Measurements from ENCODE around the gene ACTN4.

ACTN4 gene

GRCh38 chr19:38678217-38678890 is 30.9 kb downstream of the ACTN4 start:
- DNase-seq (ENCODE audit: low read depth): no peak

DNA sequence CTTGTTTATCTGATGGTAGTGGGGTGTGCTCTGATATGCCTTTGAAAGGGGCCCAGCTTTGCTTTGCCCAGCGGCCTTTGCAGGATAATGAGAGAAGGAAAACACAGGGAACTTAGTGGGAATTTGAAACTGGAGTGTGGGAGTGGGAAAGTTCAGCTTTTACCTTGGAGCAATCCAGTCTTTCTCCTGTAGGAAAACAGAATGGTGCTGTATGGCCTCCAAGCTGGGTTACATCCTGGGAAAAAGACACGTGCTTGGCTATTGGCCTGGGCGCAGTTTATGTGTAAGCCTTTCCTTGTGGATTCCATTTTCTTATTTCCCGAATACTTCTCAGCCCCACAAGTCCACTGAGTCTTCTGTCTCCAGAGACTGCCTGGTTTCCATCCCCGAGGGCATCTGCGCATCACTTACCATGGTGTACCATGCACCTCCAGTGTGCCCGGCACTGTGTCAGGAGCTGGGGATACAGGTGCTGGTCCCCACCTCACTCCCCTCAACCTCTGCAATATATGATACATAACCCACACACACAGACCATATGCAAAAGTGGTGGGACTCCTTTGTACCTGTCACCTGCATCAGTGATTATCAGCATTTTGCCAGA is 31.5 kb downstream of the ACTN4 start:
- DNase-seq (ENCODE audit: low read depth): no peak

DNA sequence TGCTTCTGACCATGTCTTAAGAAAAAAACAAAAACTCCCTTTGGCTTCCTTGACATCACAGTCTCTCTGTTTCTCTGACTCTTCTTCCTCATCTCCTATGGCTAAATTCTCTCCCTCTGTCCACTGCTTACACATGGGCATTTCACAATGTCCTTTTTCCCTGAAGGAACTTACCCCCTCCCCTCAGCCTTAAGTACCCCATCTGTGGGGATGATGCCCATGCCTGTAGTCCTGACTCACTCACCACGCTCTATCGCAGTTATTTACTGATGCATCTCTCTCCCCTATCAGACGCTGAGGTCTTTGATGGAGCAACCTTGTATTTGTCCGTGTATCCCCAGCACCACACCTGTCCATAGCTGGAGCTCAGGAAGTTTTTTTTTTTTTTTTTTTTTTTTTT is 32.4 kb downstream of the ACTN4 start:
- peak; percentile 62 for DNase-seq (ENCODE audit: low read depth)

DNA sequence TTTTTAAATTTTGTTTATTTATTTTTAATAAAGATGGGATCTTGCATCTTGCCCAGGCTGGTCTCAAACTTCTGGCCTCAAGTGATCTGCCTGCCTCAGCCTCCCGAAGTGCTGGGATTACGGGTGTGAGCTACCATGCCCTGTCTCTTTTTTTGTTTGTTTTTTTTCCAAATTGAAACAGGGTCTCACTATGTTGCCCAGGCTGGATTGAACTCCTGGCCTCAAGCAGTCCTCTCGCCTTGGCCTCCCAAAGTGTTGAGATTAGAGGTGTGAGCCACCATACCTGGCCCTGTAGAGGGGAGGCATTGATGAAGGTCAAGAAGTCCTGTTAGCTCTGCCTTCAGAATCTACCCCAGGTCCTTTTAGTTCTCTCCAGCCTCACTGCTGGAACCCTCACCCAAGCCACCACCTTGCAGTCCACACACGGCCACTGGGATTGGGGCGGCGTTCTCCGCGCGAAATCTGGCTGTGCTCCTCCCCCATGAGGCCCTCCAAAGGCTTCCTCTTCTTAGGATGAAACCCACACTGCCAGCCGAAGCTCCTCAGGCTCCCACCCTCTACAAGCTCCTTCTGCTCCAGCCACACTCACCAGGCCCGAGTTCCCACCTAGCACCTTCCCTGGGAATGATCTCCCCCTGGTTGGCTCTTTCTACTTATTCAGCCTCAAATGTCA is 34.9 kb downstream of the ACTN4 start:
- no peak for DNase-seq (ENCODE audit: low read depth)

DNA sequence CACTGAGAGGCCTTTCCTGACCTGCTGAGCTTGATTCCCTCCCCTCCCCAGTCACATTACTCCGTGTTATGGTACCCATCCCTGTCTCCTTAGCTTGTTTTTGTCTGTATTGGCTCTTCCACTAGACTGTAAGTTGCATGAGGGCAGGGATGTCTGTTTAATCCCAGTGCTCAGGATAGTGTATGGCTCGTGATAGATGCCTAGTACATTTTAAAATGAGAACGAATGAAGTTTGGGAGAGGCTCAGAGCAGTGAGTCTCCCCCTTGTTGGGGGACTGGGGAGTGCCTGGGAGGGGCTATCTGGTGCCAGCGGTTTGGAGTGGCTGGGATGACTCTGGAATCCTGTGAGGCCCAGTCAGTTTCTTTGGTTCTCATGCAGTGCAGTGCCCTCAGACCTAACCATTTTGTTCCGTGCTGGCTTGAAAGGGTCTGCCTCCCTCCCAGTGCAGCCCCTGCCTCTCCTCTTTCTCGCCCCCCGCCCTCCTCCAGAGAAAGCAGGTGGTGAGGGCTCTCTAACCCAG is 35.5 kb downstream of the ACTN4 start:
- no peak for DNase-seq (ENCODE audit: low read depth)

DNA sequence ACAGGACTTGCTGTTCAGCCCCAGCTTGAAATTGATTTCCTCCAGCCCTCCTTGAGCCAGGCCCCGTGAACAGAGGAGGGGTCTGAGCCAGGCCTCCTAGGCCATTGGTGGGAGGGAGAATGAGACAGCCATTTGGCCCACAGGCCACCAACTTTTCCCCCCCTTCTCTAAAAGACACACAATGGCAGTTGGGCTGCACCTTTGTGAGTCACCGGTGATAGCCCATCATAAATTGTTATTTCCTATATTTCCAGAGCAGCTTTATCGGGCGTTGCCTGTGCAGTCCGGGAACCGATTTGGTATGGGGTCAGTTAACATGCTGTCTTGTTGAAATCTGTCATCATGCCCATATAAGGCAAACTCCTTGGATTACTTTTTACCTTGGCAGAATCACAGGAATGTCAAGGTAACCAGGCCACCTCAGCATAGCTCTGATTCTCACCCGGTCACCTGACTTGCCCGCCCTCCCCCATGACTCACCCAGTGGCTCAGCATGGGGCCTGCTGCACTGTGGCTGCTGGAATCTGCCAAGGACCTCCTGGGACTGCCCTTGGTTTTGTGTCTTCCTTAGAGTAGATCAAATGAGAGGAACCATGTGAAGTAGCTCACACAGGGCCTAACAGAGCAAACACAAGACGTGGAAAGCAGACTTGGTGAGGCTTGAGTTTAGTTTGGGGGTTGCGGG is 36.1 kb downstream of the ACTN4 start:
- DNase-seq (ENCODE audit: low read depth): peak; percentile 95

DNA sequence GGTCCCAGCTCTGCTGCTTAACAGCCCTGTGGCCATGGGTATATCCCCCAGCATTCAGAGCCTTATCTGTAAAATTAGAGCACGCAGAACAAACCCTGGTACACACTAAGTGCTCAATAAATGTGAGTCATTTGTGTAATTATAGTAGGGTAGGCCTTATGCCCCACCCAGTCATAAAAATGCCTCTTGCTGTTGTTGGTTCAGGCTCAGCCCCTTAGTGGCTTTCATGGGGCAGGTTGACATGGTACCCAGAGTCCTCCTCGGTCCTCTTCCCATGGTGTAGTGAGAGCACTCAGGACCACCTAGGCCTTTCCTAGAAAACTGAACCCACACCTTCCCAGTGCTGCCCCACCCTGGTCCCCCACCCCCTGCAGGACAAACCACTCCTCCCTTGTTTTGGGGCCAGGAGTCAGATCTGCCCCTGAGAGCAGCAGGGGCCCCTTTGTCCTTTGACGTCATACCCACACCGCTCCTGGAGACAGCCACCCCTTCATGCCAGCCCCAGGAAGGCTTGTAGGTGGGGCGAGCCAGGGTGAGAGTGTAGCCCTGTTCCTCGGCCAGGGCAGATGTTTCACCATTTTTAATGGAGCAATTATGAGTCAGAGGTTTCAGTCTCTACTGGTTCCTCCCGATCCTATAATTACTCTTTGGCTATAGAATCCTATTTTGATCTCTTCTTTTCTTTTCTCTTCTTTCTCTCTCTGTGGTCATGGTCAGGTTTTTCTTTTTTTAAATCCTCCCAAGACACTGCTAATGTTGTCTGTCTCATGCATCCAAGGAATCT is 36.8 kb downstream of the ACTN4 start:
- DNase-seq (ENCODE audit: low read depth): peak; percentile 95

DNA sequence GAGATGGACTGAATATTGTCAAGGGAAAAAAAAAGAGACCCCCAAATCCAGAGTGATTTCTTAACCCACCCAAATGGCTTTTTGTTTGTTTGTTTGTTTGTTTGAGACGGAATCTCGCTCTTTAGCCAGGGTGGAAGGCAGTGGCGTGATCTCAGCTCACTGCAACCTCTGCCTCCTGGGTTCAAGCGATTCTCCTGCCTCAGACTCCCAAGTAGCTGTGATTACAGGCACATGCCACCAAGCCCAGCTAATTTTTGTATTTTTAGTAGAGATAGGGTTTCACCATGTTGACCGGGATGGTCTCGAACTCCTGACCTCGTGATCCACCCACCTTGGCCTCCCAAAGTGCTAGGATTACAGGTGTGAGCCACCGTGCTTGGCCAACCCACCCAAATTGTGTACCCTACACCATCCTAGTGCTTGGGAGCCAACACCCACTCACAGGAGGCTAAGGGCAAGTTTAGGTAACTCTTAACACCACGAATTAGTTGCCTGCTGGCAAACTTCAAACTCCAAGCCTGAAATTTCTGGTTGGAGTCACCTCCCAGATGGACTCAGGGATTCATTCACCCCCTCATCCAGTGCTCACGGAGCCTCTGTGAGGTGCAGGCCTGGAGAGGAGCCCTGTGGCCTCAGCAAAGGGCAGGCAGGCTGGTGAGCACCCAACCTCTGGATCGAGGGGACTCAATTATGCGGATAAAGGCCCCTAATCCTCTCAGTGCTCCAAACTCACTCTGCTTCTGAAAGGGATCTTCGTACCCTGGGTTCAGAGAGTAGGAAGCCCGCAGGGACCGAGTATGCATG is 37.6 kb downstream of the ACTN4 start:
- DNase-seq (ENCODE audit: low read depth): no peak

DNA sequence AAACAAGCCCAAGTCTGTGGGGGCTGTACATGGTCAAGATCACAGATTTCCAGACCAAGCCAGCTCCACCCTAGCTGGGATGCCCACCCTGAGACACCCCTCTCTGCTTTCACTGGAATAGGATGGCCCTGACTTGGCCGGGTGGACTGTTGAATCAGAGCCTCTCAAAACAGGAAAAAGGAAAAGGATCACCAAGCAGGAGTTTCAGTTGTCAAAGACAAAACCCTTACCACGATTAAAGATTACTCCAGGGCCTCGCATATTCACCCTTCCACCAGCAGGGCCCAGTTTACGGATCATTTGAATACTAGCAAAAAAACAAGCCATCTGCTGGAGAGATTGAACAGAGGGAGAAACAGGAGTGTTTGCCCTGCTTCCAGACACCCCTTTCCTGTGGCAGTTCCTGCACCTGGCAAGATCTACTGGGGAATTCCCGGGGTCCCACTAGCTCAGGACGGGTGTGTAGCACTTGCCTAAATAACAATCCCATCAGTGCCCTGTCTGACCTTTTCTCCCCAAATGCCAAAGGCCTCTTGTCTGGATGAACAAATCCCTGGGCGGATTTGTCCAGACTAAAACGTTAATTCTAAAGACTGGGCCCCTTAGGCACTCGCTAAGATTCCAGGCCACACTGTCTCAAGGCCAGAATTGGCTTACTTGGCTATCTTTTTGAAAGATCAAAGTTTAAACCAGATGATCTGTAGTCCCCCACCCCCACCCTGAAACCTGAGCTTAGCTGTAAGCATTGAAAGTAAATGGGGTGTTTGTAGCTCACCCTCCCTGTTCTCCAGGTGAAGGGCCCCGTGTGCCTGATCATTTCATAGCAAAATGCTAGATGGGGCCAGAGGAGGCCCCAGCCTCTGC is 38.4 kb downstream of the ACTN4 start:
- peak; percentile 63 for DNase-seq (ENCODE audit: low read depth)

GRCh38 chr19:38686530-38686888 is 39.1 kb downstream of the ACTN4 start:
- DNase-seq (ENCODE audit: low read depth): no peak

- DNase-seq (ENCODE audit: low read depth): no peak
Observed at GRCh38 chr19:38687837-38688378, 40.5 kb downstream of the ACTN4 start.

DNA sequence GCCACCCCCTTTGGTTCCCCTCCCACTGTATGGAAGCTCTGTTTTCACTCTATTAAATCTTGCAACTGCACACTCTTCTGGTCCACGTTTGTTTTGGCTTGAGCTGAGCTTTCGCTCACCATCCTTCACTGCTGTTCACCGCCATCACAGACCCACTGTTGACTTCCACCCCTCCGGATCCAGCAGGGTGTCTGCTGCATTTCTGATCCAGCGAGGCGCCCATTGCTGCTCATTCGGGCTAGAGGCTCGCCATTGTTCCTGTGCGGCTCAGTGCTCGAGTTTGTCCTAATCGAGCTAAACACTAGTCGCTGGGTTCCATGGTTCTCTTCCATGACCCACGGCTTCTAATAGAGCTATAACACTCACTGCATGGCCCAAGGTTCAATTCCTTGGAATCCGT is 42.7 kb downstream of the ACTN4 start:
- DNase-seq (ENCODE audit: low read depth): no peak

DNA sequence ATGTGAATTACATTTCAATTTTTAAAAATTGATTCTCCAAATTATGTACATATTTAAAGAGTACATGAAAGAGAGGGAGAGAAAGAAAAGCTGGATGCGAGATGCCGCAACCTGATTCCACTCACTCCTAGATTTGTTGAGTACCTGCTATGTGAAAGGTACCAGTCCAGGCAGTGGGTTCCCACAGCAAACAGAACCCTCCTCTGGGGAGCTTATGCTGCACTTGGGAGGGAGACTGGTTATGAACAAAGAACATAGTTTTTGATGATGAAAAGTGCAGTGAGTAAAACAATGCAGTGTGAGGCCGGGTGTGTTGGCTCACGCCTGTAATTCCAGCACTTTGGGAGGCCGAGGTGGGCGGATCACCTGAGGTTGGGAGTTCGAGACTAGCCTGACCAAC is 43.4 kb downstream of the ACTN4 start:
- DNase-seq (ENCODE audit: low read depth): peak; percentile 31

DNA sequence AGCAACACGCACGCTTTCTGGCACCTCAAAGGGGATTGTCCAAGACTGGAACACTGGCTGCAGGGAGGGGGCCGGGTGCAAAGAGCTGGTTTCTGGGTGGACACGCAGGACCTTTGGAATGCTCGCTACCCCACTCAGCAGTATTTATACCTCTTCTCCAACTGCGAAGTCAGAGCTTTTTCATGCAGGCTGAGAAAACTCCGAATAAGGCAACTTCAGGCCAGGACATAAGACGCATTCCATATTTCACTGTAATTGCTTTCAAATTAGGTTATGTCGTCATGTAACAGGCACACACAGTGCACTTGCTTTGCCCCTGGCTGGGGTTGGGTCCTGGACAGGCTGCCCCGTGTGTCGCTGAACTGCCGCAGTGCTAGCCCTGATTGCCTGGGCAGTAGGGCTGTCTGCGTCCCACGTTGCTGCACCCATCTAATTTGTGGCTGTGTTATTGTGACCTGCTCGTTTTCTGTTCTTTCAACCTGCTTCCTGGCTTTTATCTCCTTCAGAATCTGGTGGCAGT is 44.5 kb downstream of the ACTN4 start:
- peak; percentile 97 for DNase-seq (ENCODE audit: low read depth)

DNA sequence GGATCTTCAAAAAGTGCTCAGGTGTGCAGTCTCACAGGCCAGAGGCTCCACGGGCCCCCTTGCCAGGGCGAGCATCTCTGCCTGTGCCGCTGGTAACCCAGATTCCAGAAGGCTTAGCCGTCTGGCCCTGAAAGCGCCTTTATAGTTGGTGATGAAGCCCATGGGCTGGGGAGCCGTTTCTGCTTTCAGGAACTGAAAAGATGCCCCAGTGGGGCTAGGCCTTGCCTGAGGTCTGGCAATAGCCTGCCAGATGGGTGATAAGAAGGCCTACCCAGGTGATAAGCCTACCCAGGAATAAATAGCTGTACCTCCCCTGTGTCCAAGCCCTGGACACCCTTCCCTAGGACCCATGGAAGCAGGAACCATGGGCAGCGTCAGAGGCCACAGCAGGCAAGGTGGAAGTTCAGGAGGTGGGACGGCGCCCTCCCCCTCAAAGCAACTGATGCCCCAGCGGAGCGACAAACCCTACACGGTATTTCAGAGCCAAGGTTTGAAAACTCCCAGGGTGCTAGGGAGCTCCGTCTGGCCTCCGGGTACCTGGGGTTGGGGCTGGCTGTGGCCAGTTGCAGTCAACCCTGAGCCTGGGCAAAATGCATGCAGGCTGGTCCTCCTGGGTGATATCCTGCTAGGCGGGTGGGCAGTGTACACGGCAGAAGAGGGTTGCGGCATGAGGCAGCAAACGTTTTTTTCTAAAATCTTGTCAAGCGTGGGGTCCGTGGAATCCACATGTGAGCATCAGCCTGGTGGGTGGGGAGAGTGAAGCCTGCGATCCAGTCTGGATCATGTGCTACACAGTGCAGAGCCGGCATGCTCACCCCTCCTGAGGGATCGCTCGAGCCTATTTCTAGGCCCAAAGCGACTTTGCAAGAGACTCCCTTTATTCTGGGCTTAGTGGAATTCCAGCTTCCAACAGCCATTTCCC is 45.3 kb downstream of the ACTN4 start:
- no peak for DNase-seq (ENCODE audit: low read depth)

DNA sequence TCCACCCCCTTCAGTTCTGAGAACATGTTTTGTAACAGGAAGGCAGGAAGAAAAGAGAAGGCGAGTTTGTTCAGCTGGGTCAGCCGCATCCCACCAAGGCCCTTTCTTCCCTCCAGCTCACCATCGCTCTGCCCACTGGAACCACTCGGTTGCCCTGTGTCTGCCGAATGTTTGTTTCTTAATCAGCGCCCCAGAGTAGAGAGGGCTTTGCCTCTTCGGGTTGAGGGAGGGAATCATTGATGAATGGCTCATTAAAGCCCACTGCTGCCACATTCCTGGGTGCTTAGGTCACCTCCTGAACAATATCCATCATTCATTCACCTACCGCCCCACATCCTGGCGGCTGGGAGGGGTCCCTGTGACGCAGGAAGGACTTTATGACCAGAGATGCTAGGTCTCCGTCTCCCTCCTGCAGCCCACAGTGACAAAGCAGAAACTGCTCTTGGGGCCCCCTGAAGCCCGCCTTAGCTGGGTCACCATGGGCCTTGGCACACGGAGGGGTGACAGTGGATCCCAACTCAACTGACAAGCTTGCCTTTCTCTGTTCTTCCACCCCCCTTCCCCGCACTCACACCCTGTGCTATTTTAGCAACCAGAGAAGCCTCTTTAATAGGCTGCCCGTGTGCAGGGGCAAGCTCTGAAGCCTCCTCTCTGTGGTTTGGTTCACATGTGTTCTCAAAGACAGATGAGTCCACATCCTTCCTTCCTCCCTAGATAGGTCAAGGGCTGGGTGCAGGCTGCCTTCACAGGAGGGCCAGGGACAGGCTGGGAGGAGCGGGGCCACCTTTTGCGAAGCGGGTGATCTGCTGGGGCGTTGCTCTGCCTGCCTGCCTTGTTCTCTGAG is 46.2 kb downstream of the ACTN4 start:
- DNase-seq (ENCODE audit: low read depth): peak; percentile 90

DNA sequence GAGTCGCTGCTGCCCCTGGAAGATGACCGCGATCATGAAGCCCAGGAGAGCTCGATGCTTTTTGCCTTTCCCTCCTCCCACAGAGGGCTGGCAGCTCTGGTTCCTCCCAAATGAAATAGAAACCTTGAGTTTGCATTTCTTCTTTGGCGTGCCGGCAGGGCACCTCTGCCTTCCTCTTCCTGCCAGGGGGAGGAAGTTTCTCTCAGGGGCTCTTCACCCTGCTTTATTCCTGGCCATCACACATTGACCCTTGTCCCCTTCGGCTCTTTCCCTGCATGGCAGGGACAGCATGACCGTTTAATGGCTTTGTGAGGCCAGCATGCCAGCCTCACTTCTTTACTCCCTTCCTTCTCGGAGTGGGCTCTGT is 47.9 kb downstream of the ACTN4 start:
- no peak for DNase-seq (ENCODE audit: low read depth)
